IMR-90 (cell line): Measurements from ENCODE around the gene USP54. TPM values are rescaled to one million over a fixed set of nuclear protein-coding genes. Genes with fewer than 3 reads are reported as not detected.

Source experiments
- ATAC-seq: fragments of 200-7000 bp; cut with Tn5 transposase; 2 replicates; pipeline ENCODE4 v1.9.1; 2020; ENCODE audit warnings: low read depth, mild to moderate bottlenecking, moderate library complexity
- BruUV-seq: library from RNA; stranded (reverse); fragments of 400-500 nt; replicated peaks from 2 replicates; lab custom pipeline; 2021; lab: Mats Ljungman, UMichigan
- CTCF ChIA-PET: fragments of 300-600 bp; formaldehyde crosslinking; extraction: SDS; loops from one replicate; lab custom pipeline; 2021; ENCODE audit warnings: antibody characterized with exemption; lab: Yijun Ruan, JAX
- POLR2A ChIA-PET: fragments of 300-600 bp; sonication (Branson Sonifier 250); formaldehyde crosslinking; loops from one replicate; lab custom pipeline; 2022; ENCODE audit warnings: antibody characterized with exemption; ENCODE audit not compliant: unreplicated experiment; lab: Charles Lee
- DNase-seq: peaks from one replicate; pipeline ENCODE4 v3.0.0; 2013
- H2AFZ ChIP-seq: replicated peaks from 2 replicates; pipeline ENCODE3; 2013; ENCODE audit warnings: low read length, mild to moderate bottlenecking; ENCODE audit not compliant: poor library complexity
- H2AK5ac ChIP-seq: 2 replicates; pipeline ENCODE4 v1.6.1; 2013; ENCODE audit warnings: low read depth, low read length, inconsistent platforms
- H2AK9ac ChIP-seq: replicated peaks from 2 replicates; pipeline ENCODE3; 2013; ENCODE audit warnings: mild to moderate bottlenecking, low read depth, low read length, moderate library complexity; ENCODE audit not compliant: poor library complexity
- H2BK120ac ChIP-seq: 2 replicates; pipeline ENCODE4 v1.6.1; 2013; ENCODE audit warnings: low read depth, low read length, inconsistent platforms
- H2BK15ac ChIP-seq: 3 replicates; pipeline ENCODE4 v1.6.1; 2013; ENCODE audit warnings: low read depth, low read length, inconsistent platforms
- H2BK20ac ChIP-seq: 2 replicates; pipeline ENCODE4 v1.6.1; 2013; ENCODE audit warnings: low read depth, mild to moderate bottlenecking, inconsistent platforms, low read length, moderate library complexity
- H2BK5ac ChIP-seq: 2 replicates; pipeline ENCODE4 v1.6.1; 2013; ENCODE audit warnings: mild to moderate bottlenecking, low read depth, low read length, inconsistent platforms; ENCODE audit not compliant: poor library complexity, severe bottlenecking
- H3K14ac ChIP-seq: replicated peaks from 2 replicates; pipeline ENCODE4 v1.6.1; 2013; ENCODE audit warnings: low read depth, low read length, inconsistent platforms
- H3K18ac ChIP-seq: 2 replicates; pipeline ENCODE4 v1.6.1; 2013; ENCODE audit warnings: low read depth, low read length, control low read depth
- H3K23ac ChIP-seq: 2 replicates; pipeline ENCODE4 v1.6.1; 2013; ENCODE audit warnings: low read depth, low read length, inconsistent platforms
- H3K27ac ChIP-seq: 2 replicates; pipeline ENCODE4 v1.5.1; 2013; ENCODE audit warnings: mild to moderate bottlenecking, control low read depth, low read length; ENCODE audit not compliant: insufficient read depth
- H3K27me3 ChIP-seq: 2 replicates; pipeline ENCODE4 v1.6.1; 2013; ENCODE audit warnings: low read length; ENCODE audit not compliant: control insufficient read depth, insufficient read depth
- H3K36me3 ChIP-seq: 2 replicates; pipeline ENCODE4 v1.6.1; 2013; ENCODE audit warnings: low read length, mixed read lengths; ENCODE audit not compliant: control insufficient read depth, insufficient read depth
- H3K4ac ChIP-seq: 2 replicates; pipeline ENCODE4 v1.6.1; 2013; ENCODE audit warnings: low read depth, low read length, inconsistent platforms
- H3K4me1 ChIP-seq: 2 replicates; pipeline ENCODE4 v1.6.1; 2013; ENCODE audit warnings: low read length, mixed read lengths; ENCODE audit not compliant: control insufficient read depth, insufficient read depth
- H3K4me2 ChIP-seq: 2 replicates; pipeline ENCODE4 v1.6.1; 2013; ENCODE audit warnings: low read depth, mild to moderate bottlenecking, control low read depth, low read length, moderate library complexity
- H3K4me3 ChIP-seq: 2 replicates; pipeline ENCODE4 v1.5.1; 2013; ENCODE audit warnings: low read depth, mild to moderate bottlenecking, control low read depth, low read length, moderate library complexity; ENCODE audit not compliant: insufficient read depth
- H3K56ac ChIP-seq: 2 replicates; pipeline ENCODE4 v1.6.1; 2013; ENCODE audit warnings: low read length, inconsistent platforms; ENCODE audit not compliant: insufficient read depth; ENCODE audit errors: extremely low read depth
- H3K79me1 ChIP-seq, 2 experiments: 2 replicates each; pipeline ENCODE4 v1.6.1; 2013; ENCODE audit warnings: low read length in 2 of 2, inconsistent platforms in 1 of 2, low read depth in 1 of 2
- H3K9ac ChIP-seq: 2 replicates; pipeline ENCODE4 v1.6.1; 2013; ENCODE audit warnings: low read depth, low read length, control low read depth
- H3K9me1 ChIP-seq: 2 replicates; pipeline ENCODE4 v1.6.1; 2013; ENCODE audit warnings: low read length, inconsistent platforms; ENCODE audit not compliant: insufficient read depth
- H3K9me3 ChIP-seq: 2 replicates; pipeline ENCODE4 v1.6.1; 2013; ENCODE audit warnings: low read length; ENCODE audit not compliant: control insufficient read depth, insufficient read depth
- H4K20me1 ChIP-seq: 2 replicates; pipeline ENCODE4 v1.6.1; 2013; ENCODE audit warnings: low read length, inconsistent platforms; ENCODE audit not compliant: insufficient read depth
- H4K5ac ChIP-seq: 2 replicates; pipeline ENCODE4 v1.6.1; 2013; ENCODE audit warnings: mild to moderate bottlenecking, low read depth, low read length, control low read depth
- H4K8ac ChIP-seq, 2 experiments: 2 replicates each; pipeline ENCODE4 v1.6.1; 2013; ENCODE audit warnings: low read depth in 2 of 2, low read length in 2 of 2, control low read depth in 1 of 2, inconsistent platforms in 1 of 2
- H4K91ac ChIP-seq: 2 replicates; pipeline ENCODE4 v1.6.1; 2013; ENCODE audit warnings: low read depth, low read length, inconsistent platforms; ENCODE audit not compliant: insufficient read depth
- BHLHE40 ChIP-seq: fragments of 150-350 bp; IDR thresholded peaks from 2 replicates; pipeline ENCODE4 v1.6.1; 2016; ENCODE audit warnings: mild to moderate bottlenecking, low read depth, low read length
- POLR2A ChIP-seq: IDR thresholded peaks from 2 replicates; pipeline ENCODE4 v1.6.1; 2012; ENCODE audit warnings: mild to moderate bottlenecking, low read depth, low read length
- RCOR1 ChIP-seq: IDR thresholded peaks from 2 replicates; pipeline ENCODE4 v1.6.1; 2012; ENCODE audit warnings: mild to moderate bottlenecking, low read length, improper control_type of control experiment; ENCODE audit not compliant: insufficient replicate concordance
- WGBS, 2 experiments: methylation state at CpG; one replicate each; pipeline versions ENCODE4 v1.1.5 to v1.1.7; 2013; ENCODE audit warnings: missing lambda C conversion rate in 2 of 2; ENCODE audit not compliant: insufficient read length in 1 of 2; ENCODE audit errors: extremely low coverage in 2 of 2; 5-methylcytosine and 5-hydroxymethylcytosine counted together
- dilution Hi-C: fragments of 300-500 bp; cut with HindIII; formaldehyde crosslinking; loops from one replicate; pipeline ENCODE4 v1.14.3; 2018; ENCODE audit warnings: low sequenced_read_pairs; ENCODE audit not compliant: unreplicated experiment
- in situ Hi-C: fragments of 300-500 bp; cut with MboI; formaldehyde crosslinking; loops from 3 replicates; pipeline ENCODE4 v1.14.3; 2019; ENCODE audit warnings: low sequenced_read_pairs, inconsistent platforms, mixed read lengths
- intact Hi-C: fragments of 100-400 bp; cut with micrococcal nuclease; formaldehyde crosslinking; loops from 2 replicates; pipeline ENCODE4 v1.10.0; 2022
- polyA plus RNA-seq, 3 experiments: library from polyadenylated mRNA; depleted of rRNA; stranded (reverse); fragments of >200 nt; gene quantifications; 2 replicates each; pipeline ENCODE4 v1.2.3, GENCODE V29; 2012; ENCODE audit warnings: low replicate concordance in 1 of 3
- total RNA-seq: library from RNA; depleted of rRNA; stranded (reverse); fragments of >200 nt; gene quantifications from 2 replicates; pipeline ENCODE4 v1.2.3, GENCODE V29; 2012
- TF ChIP-seq, protein P1 (sequence below): conservative IDR thresholded peaks from 2 replicates; pipeline ENCODE4 v1.5.1; 2012; ENCODE audit warnings: mild to moderate bottlenecking, low read depth, low read length, improper control_type of control experiment

Gene USP54
- total and polyA plus RNA-seq, 2 of the 4 experiments (the other 2 are of a cell fraction) = 4.0 to 7.9 TPM

DNA sequence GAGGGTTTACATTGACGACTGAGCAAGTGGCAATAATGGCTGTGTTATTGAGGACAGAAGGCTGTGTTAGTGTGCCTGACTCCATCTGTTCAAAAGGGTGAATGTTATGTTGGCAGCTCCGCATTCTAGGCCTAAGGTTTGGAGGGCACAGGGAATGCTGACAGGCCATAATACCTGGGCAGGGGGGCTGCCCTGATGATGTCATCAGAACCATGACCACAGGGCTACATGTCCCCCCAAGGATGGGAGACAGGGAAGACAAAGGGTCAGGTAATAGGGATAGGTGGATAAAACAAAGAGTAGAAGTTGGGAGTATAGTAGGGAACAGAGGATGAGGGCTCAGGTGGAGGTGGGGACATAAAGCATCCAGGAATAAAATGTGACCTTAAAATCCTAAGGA lies 93.5 kb downstream of the USP54 start:
- Histone ChIP-seq H3K9me3 (no peaks in the 10 kb centered on the region), H4K91ac (no peak overlapping the region), H3K9ac (no peak overlapping the region), H3K4me1 (peaks cover 7% of the 10 kb centered on the region; the same call in 1 of the 2 replicates), H2BK20ac (no peak overlapping the region), H2AK9ac (no peak overlapping the region), H4K5ac (no peak overlapping the region), H3K56ac (no peak overlapping the region), H3K4ac (no peak overlapping the region), H3K27me3 (no peaks in the 10 kb centered on the region), H2BK5ac (no peak overlapping the region), H3K4me3 (no peak overlapping the region), H3K18ac (no peak overlapping the region), H3K79me1 (peaks cover 14 to 22% of the 10 kb centered on the region in 2 experiments), H2BK120ac (no peak overlapping the region), H4K20me1 (0 out of 2 replicates have a peak, but pooled peaks cover 3% of the 10 kb centered on the region), H3K4me2 (no peak overlapping the region), H4K8ac (no peak overlapping the region), H3K14ac (no peak overlapping the region), H3K9me1 (peaks cover 10% of the 10 kb centered on the region), H2AFZ (no peak overlapping the region), H3K27ac (no peak overlapping the region), H2BK15ac (no peak overlapping the region), H3K36me3 (peaks cover 1% of the 10 kb centered on the region; the same call in 1 of the 2 replicates), H2AK5ac (no peak overlapping the region), H3K23ac (no peak overlapping the region)
- no TSS peak for BruUV-seq
- ATAC-seq = no peak
- intact Hi-C loops (loop anchor here (10.0 kb wide), 1 partner anchor 243 kb away; the partner anchor contains the start of gene MRPS16), dilution Hi-C loops (no loop called here), in situ Hi-C loops (no loop called here)
- CTCF ChIA-PET = no interaction called here
- DNase-seq = no peak
- POLR2A ChIA-PET = no interaction called here
- TF ChIP-seq BHLHE40 (no peak), POLR2A (no peak), RCOR1 (no peak)
- TF ChIP-seq, protein P1, sequence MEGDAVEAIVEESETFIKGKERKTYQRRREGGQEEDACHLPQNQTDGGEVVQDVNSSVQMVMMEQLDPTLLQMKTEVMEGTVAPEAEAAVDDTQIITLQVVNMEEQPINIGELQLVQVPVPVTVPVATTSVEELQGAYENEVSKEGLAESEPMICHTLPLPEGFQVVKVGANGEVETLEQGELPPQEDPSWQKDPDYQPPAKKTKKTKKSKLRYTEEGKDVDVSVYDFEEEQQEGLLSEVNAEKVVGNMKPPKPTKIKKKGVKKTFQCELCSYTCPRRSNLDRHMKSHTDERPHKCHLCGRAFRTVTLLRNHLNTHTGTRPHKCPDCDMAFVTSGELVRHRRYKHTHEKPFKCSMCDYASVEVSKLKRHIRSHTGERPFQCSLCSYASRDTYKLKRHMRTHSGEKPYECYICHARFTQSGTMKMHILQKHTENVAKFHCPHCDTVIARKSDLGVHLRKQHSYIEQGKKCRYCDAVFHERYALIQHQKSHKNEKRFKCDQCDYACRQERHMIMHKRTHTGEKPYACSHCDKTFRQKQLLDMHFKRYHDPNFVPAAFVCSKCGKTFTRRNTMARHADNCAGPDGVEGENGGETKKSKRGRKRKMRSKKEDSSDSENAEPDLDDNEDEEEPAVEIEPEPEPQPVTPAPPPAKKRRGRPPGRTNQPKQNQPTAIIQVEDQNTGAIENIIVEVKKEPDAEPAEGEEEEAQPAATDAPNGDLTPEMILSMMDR = no peak
- 100% methylated on average over 1 of the region's 2 CpGs; no CpG with 5 or more reads in 1 of the 2 experiments for WGBS, 2 experiments
